ENCODE measurements around the gene HDAC5.

Gene HDAC5

GRCh38 chr17:44119798-44120197, 3.6 kb downstream of the HDAC5 start:
- no peak overlapping the region for H3K4me3 ChIP-seq (replicated peaks in 1 of 2; ENCODE audit: low read depth in 2 of 2, low read length in 2 of 2)
- no peak for DNase-seq (ENCODE audit: low read depth in 2 of 2)
- TF ChIP-seq CTCF (IDR thresholded peaks at IDR 0.05; ENCODE audit: low read depth, low read length) = no peak

- no peak for DNase-seq (ENCODE audit: low read depth in 2 of 2)
- no peak for TF ChIP-seq CTCF (IDR thresholded peaks at IDR 0.05; ENCODE audit: low read depth, low read length)
- no peak overlapping the region for H3K4me3 ChIP-seq (replicated peaks in 1 of 2; ENCODE audit: low read depth in 2 of 2, low read length in 2 of 2)
Measured at GRCh38 chr17:44119062-44119461, 4.4 kb downstream of the HDAC5 start.

GRCh38 chr17:44118427-44119050, 4.9 kb downstream of the HDAC5 start:
- no peak for TF ChIP-seq CTCF (IDR thresholded peaks at IDR 0.05; ENCODE audit: low read depth, low read length)
- no peak overlapping the region for H3K4me3 ChIP-seq (replicated peaks in 1 of 2; ENCODE audit: low read depth in 2 of 2, low read length in 2 of 2)
- DNase-seq (ENCODE audit: low read depth in 2 of 2) = no peak

GRCh38 chr17:44117351-44117750, 6.1 kb downstream of the HDAC5 start:
- H3K4me3 ChIP-seq (replicated peaks in 1 of 2; ENCODE audit: low read depth in 2 of 2, low read length in 2 of 2) = no peak overlapping the region
- DNase-seq (ENCODE audit: low read depth in 2 of 2) = no peak
- no peak for TF ChIP-seq CTCF (IDR thresholded peaks at IDR 0.05; ENCODE audit: low read depth, low read length)

- TF ChIP-seq CTCF (IDR thresholded peaks at IDR 0.05; ENCODE audit: low read depth, low read length) = peak; percentile 93
- H3K4me3 ChIP-seq (replicated peaks in 1 of 2; ENCODE audit: low read depth in 2 of 2, low read length in 2 of 2) = no peak overlapping the region
- peak; percentile 54 to 57 for DNase-seq (ENCODE audit: low read depth in 2 of 2)
Measured at GRCh38 chr17:44115585-44116415, 7.6 kb downstream of the HDAC5 start.

GRCh38 chr17:44113868-44114840, 9.3 kb downstream of the HDAC5 start:
- no peak for DNase-seq (ENCODE audit: low read depth in 2 of 2)
- H3K4me3 ChIP-seq (replicated peaks in 1 of 2; ENCODE audit: low read depth in 2 of 2, low read length in 2 of 2) = no peak overlapping the region
- TF ChIP-seq CTCF (IDR thresholded peaks at IDR 0.05; ENCODE audit: low read depth, low read length) = no peak

Data from cardiac fibroblast (primary cell).